ENCODE measurements around the gene PPP1R14B. TPM values are rescaled to one million over a fixed set of nuclear protein-coding genes. Genes with fewer than 3 reads are reported as not detected.
A peak's percentile ranks its signal among the peaks of the same experiment; 100 is the strongest.

The PPP1R14B gene
- total and polyA plus RNA-seq, 2 of the 13 experiments (the other 11 are each of a cell fraction or from before 2014, with no cell fraction given): 110 to 148 TPM

GRCh38 chr11:64230171-64230984, 16.4 kb downstream of the PPP1R14B start, which contains the start of gene DNAJC4 (continued):
- TF ChIP-seq ZNF18 (CRISPR knock-in tag; IDR thresholded peaks at IDR 0.05; ENCODE audit: insufficient replicate concordance): peak; percentile 74
- peak; percentile 56; the same call in 1 of the 2 replicates for TF ChIP-seq SNAPC5 (CRISPR knock-in tag; IDR thresholded peaks at IDR 0.05; ENCODE audit: borderline replicate concordance)
- no peak for TF ChIP-seq NAIF1 (CRISPR knock-in tag; IDR thresholded peaks at IDR 0.05; ENCODE audit: borderline replicate concordance)
- 0 out of 2 replicates have a peak, but pooled peaks have one; percentile 25 for TF ChIP-seq DR1 (CRISPR knock-in tag; IDR thresholded peaks at IDR 0.05)
- no peak for TF ChIP-seq HMG20B (CRISPR knock-in tag; conservative IDR thresholded peaks at IDR 0.05)
- TF ChIP-seq MNT (IDR thresholded peaks at IDR 0.05): no peak
- TF ChIP-seq RBM22 (optimal IDR thresholded peaks at IDR 0.05; ENCODE audit: low read length): no peak
- TF ChIP-seq ZNF556 (CRISPR knock-in tag; IDR thresholded peaks at IDR 0.05; ENCODE audit: borderline replicate concordance): no peak
- TF ChIP-seq RFX1 (IDR thresholded peaks at IDR 0.05): no peak
- peak; percentile 61; the same call in 1 of the 2 replicates for TF ChIP-seq ZNF547 (CRISPR knock-in tag; IDR thresholded peaks at IDR 0.05)
- no peak for TF ChIP-seq ZNF589 (CRISPR knock-in tag; conservative IDR thresholded peaks at IDR 0.05)
- peak in 1 of 2 experiments; percentile 55; a peak in 2 of 4 replicates for TF ChIP-seq HMGXB4 (CRISPR knock-in tag; IDR thresholded peaks at IDR 0.05; ENCODE audit: borderline replicate concordance in 1 of 2, low read depth in 1 of 2)
- no peak for TF ChIP-seq CEBPG (CRISPR knock-in tag; IDR thresholded peaks at IDR 0.05)
- no peak for TF ChIP-seq FOXP1 (IDR thresholded peaks at IDR 0.05)
- no peak for TF ChIP-seq FOXP1 (CRISPR knock-in tag; IDR thresholded peaks at IDR 0.05)
- no peak for TF ChIP-seq ZNF34 (CRISPR knock-in tag; IDR thresholded peaks at IDR 0.05; ENCODE audit: borderline replicate concordance)
- peak; percentile 59; the same call in 1 of the 2 replicates for TF ChIP-seq MTF2 (CRISPR knock-in tag; IDR thresholded peaks at IDR 0.05; ENCODE audit: borderline replicate concordance)
- TF ChIP-seq ATF3 (CRISPR knock-in tag; IDR thresholded peaks at IDR 0.05): no peak
- TF ChIP-seq TARDBP (CRISPR knock-in tag; IDR thresholded peaks at IDR 0.05): peak; percentile 72
- no peak for TF ChIP-seq SSRP1 (CRISPR knock-in tag; IDR thresholded peaks at IDR 0.05)
- peak; percentile 23; the same call in 1 of the 2 replicates for TF ChIP-seq HOXA3 (CRISPR knock-in tag; IDR thresholded peaks at IDR 0.05)
- no peak for TF ChIP-seq ZBTB21 (CRISPR knock-in tag; IDR thresholded peaks at IDR 0.05)
- no peak for TF ChIP-seq ZNF703 (CRISPR knock-in tag; IDR thresholded peaks at IDR 0.05; ENCODE audit: borderline replicate concordance)
- TF ChIP-seq ARNTL (CRISPR knock-in tag; IDR thresholded peaks at IDR 0.05): no peak
- TF ChIP-seq CERS6 (CRISPR knock-in tag; IDR thresholded peaks at IDR 0.05): no peak

Data from HepG2 (cell line).